ENCODE results near the gene NAA25. TPM values are rescaled to one million over a fixed set of nuclear protein-coding genes. Genes with fewer than 3 reads are reported as not detected.

NAA25 gene
- total RNA-seq, 4 donors from 2014 or later, result 13.9 to 30.8 (median 23.0) TPM

DNA sequence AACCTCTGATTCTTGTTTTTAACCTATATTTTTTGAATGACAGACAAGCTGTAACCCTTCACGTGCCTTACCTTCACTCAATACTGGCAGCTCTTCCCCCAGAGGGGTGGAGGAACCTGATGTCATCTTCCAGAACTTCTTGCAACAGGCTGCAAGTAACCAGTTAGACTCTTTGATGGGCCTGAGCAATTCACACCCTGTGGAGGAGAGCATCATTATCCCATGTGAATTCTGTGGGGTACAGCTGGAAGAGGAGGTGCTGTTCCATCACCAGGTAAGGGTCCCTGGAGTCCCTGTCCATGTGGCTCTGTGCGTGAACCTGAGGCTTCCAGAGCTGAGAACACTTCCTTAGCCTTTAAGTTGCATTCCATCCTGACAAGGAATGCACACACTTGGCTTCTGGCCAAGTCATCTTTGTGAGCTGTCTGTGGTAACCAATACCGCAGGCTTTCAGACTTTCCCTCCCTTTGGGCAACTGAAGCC is 39.5 kb upstream of the NAA25 start:
- WGBS, 2 donors, result 72 to 82% methylated on average over 3 of the region's 3 CpGs
- intact Hi-C loops (cut with DNase I; ENCODE audit: low total_unique reads), result no loop called here
- H3K4me3 ChIP-seq (ENCODE audit: low read depth, poor library complexity, severe bottlenecking), result no peak overlapping the region
- TF ChIP-seq, protein P1, sequence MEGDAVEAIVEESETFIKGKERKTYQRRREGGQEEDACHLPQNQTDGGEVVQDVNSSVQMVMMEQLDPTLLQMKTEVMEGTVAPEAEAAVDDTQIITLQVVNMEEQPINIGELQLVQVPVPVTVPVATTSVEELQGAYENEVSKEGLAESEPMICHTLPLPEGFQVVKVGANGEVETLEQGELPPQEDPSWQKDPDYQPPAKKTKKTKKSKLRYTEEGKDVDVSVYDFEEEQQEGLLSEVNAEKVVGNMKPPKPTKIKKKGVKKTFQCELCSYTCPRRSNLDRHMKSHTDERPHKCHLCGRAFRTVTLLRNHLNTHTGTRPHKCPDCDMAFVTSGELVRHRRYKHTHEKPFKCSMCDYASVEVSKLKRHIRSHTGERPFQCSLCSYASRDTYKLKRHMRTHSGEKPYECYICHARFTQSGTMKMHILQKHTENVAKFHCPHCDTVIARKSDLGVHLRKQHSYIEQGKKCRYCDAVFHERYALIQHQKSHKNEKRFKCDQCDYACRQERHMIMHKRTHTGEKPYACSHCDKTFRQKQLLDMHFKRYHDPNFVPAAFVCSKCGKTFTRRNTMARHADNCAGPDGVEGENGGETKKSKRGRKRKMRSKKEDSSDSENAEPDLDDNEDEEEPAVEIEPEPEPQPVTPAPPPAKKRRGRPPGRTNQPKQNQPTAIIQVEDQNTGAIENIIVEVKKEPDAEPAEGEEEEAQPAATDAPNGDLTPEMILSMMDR (IDR thresholded peaks at IDR 0.05), result no peak
- no peak for TF ChIP-seq POLR2A (IDR thresholded peaks at IDR 0.05)
- DNase-seq (ENCODE audit: low spot score in 2 of 2), result peak in 1 of 2 donors; percentile 46

DNA sequence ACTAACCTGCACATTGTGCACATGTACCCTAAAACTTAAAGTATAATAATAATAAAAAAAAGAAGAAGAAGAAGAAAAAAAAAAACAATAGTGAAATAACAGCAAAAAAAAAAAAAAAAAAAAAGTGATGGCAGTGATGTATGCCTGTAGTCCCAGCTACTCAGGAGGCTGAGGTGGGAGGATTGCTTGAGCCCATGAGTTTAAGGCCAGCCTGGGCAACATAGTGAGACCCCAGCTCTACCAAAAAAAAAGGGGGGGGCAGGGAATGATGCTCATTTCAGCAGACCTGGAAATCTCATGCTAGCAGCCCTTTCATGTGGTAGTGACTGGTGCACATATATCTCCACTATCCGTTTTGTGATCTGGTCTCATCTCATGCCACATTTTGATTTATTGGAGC is 37.5 kb upstream of the NAA25 start:
- 85 to 88% methylated on average over 1 of the region's 1 CpG for WGBS, 2 donors
- DNase-seq (ENCODE audit: low spot score in 2 of 2), result peak in 1 of 2 donors; percentile 28
- TF ChIP-seq, protein P1 (IDR thresholded peaks at IDR 0.05), result no peak
- TF ChIP-seq POLR2A (IDR thresholded peaks at IDR 0.05), result no peak
- intact Hi-C loops (cut with DNase I; ENCODE audit: low total_unique reads), result no loop called here
- no peak overlapping the region for H3K4me3 ChIP-seq (ENCODE audit: low read depth, poor library complexity, severe bottlenecking)

DNA sequence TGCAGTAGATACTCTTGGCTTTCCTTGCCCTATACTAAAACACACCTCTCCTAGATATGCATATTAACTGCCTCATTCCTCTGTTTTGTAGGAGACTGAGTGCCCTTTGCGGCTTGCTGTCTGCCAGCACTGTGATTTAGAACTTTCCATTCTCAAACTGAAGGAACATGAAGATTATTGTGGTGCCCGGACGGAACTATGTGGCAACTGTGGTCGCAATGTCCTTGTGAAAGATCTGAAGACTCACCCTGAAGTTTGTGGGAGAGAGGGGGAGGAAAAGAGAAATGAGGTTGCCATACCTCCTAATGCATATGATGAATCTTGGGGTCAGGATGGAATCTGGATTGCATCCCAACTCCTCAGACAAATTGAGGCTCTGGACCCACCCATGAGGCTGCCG is 32.1 kb upstream of the NAA25 start:
- 79 to 81% methylated on average over 5 of the region's 5 CpGs for WGBS, 2 donors
- peak in 1 of 2 donors; percentile 26 for DNase-seq (ENCODE audit: low spot score in 2 of 2)
- no peak overlapping the region for H3K4me3 ChIP-seq (ENCODE audit: low read depth, poor library complexity, severe bottlenecking)
- intact Hi-C loops (cut with DNase I; ENCODE audit: low total_unique reads), result no loop called here
- TF ChIP-seq, protein P1 (IDR thresholded peaks at IDR 0.05), result no peak
- no peak for TF ChIP-seq POLR2A (IDR thresholded peaks at IDR 0.05)

DNA sequence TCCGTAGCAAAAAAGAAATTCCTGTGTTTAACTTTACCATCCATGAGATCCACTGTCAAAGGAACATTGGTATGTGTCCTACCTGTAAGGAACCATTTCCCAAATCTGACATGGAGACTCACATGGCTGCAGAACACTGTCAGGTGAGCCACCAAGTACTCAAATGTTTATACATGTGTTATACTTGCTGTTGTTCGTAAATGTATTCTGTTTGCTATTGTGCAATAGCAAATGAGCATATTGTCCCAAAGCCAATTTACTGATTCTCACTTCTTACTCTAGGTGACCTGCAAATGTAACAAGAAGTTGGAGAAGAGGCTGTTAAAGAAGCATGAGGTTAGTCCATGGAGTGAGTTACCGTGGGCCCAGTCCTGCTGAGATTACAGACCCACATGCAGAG is 26.1 kb upstream of the NAA25 start:
- no peak overlapping the region for H3K4me3 ChIP-seq (ENCODE audit: low read depth, poor library complexity, severe bottlenecking)
- 56 to 57% methylated on average over 3 of the region's 3 CpGs for WGBS, 2 donors
- intact Hi-C loops (cut with DNase I; ENCODE audit: low total_unique reads), result no loop called here
- TF ChIP-seq POLR2A (IDR thresholded peaks at IDR 0.05), result no peak
- TF ChIP-seq, protein P1 (IDR thresholded peaks at IDR 0.05), result no peak
- DNase-seq (ENCODE audit: low spot score in 2 of 2), result no peak

DNA sequence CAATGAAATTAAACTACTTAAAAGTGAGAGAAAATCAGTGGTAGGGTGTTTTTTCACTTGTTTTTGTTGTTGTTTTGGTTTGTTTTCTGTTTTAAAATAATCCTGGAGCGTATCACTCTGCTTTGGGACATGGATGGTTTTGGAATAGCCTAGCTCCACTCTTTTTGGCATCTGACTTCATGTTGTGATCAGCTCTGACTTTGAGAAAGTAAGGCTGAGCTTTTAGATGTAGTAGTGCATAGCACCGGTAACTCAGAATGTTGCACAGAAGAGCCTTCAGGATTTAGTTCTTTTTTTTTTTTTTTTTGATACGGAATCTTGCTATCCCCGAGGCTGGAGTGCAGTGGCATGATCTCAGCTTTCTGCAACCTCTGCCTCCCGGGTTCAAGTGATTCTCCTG is 24.8 kb upstream of the NAA25 start:
- DNase-seq (ENCODE audit: low spot score in 2 of 2), result peak in 1 of 2 donors; percentile 56
- WGBS, 2 donors, result 80 to 86% methylated on average over 5 of the region's 5 CpGs
- no peak overlapping the region for H3K4me3 ChIP-seq (ENCODE audit: low read depth, poor library complexity, severe bottlenecking)
- intact Hi-C loops (cut with DNase I; ENCODE audit: low total_unique reads), result no loop called here
- TF ChIP-seq, protein P1 (IDR thresholded peaks at IDR 0.05), result no peak
- TF ChIP-seq POLR2A (IDR thresholded peaks at IDR 0.05), result no peak

DNA sequence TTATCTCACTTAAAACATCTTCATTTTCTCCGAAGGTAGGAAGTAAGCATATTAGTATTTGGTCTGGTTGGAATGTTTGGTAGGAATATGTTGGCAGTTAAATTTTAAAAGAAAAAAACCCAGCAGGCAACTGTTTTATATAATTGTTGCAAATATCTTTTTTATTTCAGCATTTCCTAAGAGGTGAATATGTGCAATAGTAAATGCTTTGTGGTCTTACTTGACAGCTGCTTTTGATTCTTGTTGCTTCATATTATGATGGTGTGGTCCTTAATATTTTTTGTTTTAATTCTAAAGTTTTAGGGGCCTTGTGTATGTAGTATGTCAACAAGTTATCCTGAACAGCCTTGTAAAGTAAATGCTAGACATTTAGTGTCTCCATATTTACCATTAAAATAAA is 23.1 kb upstream of the NAA25 start:
- no peak for TF ChIP-seq POLR2A (IDR thresholded peaks at IDR 0.05)
- TF ChIP-seq, protein P1 (IDR thresholded peaks at IDR 0.05), result no peak
- DNase-seq (ENCODE audit: low spot score in 2 of 2), result no peak
- intact Hi-C loops (cut with DNase I; ENCODE audit: low total_unique reads), result no loop called here
- WGBS, 2 donors, result 40 to 41% methylated on average over 1 of the region's 1 CpG
- no peak overlapping the region for H3K4me3 ChIP-seq (ENCODE audit: low read depth, poor library complexity, severe bottlenecking)

All from lower leg skin (tissue), 4 donors.